ENCODE results near the gene HOXA11. TPM values are rescaled to one million over a fixed set of nuclear protein-coding genes. Genes with fewer than 3 reads are reported as not detected.

Gene HOXA11
- total RNA-seq, 6 donors from 2014 or later = not detected

DNA sequence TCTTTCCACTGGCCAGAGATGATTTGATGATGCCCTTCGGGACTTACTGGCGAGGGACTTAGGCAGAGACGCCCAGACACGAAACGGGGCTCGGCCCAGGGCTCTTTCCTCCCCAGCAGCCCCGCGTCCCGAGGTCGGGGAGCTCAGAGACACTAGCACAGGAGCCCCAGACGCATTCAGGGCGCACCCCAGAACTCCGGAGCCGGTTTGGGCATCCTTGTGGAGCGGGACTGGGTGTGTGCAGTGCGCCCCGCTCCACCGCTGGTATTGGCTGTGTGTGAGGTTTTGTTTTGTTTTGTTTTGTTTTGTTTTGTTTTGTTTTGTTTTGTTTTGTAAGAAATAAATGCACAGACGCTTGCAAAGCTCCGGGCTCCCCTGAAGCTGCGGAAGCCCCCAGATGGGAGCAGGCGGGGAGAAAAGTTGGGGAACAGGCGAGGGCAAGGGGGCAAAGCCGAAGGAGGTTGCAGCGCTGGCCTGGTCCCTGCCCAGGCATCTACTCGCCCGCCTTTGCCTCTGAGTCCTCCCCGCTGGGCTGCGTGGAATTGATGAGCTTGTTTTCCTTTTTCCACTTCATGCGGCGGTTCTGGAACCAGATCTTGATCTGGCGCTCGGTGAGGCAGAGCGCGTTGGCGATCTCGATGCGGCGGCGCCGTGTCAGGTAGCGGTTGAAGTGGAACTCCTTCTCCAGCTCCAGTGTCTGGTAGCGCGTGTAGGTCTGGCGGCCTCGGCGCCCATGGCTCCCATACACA lies 39.7 kb downstream of the HOXA11 start:
- DNase-seq = peak in 1 of 2 donors; percentile 85

DNA sequence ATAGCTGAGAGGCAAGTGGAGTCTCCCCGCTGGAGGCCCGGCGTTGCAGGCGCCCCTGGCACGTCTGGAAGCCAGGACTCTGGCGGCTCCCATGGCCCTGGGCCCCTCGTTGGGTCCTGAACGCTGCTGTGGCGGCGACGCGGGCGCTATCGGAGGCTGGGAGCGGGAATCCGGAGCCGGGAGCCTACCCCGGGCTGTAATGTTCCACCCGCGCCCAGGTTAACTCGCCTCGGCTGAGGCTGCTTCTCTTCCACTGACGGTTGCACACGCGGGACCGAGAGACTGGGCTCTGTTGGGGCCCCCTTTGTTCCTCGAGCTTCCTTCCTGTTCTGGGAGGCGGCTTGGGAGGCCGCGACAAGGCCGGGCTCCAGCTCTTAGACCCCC lies 40.3 kb downstream of the HOXA11 start:
- TF ChIP-seq, protein P1, sequence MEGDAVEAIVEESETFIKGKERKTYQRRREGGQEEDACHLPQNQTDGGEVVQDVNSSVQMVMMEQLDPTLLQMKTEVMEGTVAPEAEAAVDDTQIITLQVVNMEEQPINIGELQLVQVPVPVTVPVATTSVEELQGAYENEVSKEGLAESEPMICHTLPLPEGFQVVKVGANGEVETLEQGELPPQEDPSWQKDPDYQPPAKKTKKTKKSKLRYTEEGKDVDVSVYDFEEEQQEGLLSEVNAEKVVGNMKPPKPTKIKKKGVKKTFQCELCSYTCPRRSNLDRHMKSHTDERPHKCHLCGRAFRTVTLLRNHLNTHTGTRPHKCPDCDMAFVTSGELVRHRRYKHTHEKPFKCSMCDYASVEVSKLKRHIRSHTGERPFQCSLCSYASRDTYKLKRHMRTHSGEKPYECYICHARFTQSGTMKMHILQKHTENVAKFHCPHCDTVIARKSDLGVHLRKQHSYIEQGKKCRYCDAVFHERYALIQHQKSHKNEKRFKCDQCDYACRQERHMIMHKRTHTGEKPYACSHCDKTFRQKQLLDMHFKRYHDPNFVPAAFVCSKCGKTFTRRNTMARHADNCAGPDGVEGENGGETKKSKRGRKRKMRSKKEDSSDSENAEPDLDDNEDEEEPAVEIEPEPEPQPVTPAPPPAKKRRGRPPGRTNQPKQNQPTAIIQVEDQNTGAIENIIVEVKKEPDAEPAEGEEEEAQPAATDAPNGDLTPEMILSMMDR (IDR thresholded peaks at IDR 0.05) = no peak
- TF ChIP-seq POLR2AphosphoS5 (IDR thresholded peaks at IDR 0.05) (no peak), POLR2A (IDR thresholded peaks at IDR 0.05) (no peak), EP300 (IDR thresholded peaks at IDR 0.05) (no peak)
- ATAC-seq (ENCODE audit: low FRiP score in 2 of 2) (no peak), DNase-seq (peak in 1 of 2 donors; percentile 85)
- H3K27me3 ChIP-seq = peaks cover 0 to 29% (median 13%) of the 10 kb centered on the region in 4 donors
- no peaks in the 10 kb centered on the region for H3K9me3 ChIP-seq
- peak overlapping the region in 3 of 4 donors; percentile 49 to 74 (median 62) for H3K4me3 ChIP-seq
- H3K36me3 ChIP-seq = no peaks in the 10 kb centered on the region
- WGBS, 2 donors = 12 to 38% methylated on average over 9 to 31 of the region's 31 CpGs
- H3K4me1 ChIP-seq = peaks cover 10 to 32% (median 13%) of the 10 kb centered on the region in 4 donors
- peak overlapping the region; percentile 84 to 95 (median 88) for H3K27ac ChIP-seq

More for the DNA sequence above, 39.7 kb downstream of the HOXA11 start:
- Histone ChIP-seq H3K27ac (peak overlapping the region; percentile 84 to 95 (median 88)), H3K4me1 (peaks cover 11 to 37% (median 16%) of the 10 kb centered on the region in 4 donors), H3K27me3 (peaks cover 0 to 34% (median 13%) of the 10 kb centered on the region in 4 donors), H3K36me3 (no peaks in the 10 kb centered on the region), H3K9me3 (no peaks in the 10 kb centered on the region), H3K4me3 (peak overlapping the region in 3 of 4 donors; percentile 49 to 74 (median 62))
- no peak for ATAC-seq (ENCODE audit: low FRiP score in 2 of 2)
- WGBS, 2 donors = 40 to 53% methylated on average over 37 to 47 of the region's 47 CpGs
- no peak for TF ChIP-seq POLR2AphosphoS5 (IDR thresholded peaks at IDR 0.05)
- TF ChIP-seq EP300 (IDR thresholded peaks at IDR 0.05) = no peak
- TF ChIP-seq POLR2A (IDR thresholded peaks at IDR 0.05) = no peak
- TF ChIP-seq, protein P1 (IDR thresholded peaks at IDR 0.05) = no peak

GRCh38 chr7:27143950-27144780 lies 40.9 kb downstream of the HOXA11 start:
- H3K4me3 ChIP-seq = peak overlapping the region in 3 of 4 donors; percentile 49 to 74 (median 62)
- H3K27ac ChIP-seq = peak overlapping the region; percentile 84 to 95 (median 88)
- 29 to 41% methylated on average over 40 of the region's 40 CpGs for WGBS, 2 donors
- H3K9me3 ChIP-seq = no peaks in the 10 kb centered on the region
- ATAC-seq (ENCODE audit: low FRiP score in 2 of 2) (no peak), DNase-seq (no peak)
- TF ChIP-seq, protein P1 (IDR thresholded peaks at IDR 0.05) = peak in 1 of 6 experiments; percentile 70
- no peak for TF ChIP-seq EP300 (IDR thresholded peaks at IDR 0.05)
- no peaks in the 10 kb centered on the region for H3K36me3 ChIP-seq
- H3K27me3 ChIP-seq = peaks cover 0 to 28% (median 12%) of the 10 kb centered on the region in 4 donors
- peaks cover 10 to 32% (median 13%) of the 10 kb centered on the region in 4 donors for H3K4me1 ChIP-seq

DNA sequence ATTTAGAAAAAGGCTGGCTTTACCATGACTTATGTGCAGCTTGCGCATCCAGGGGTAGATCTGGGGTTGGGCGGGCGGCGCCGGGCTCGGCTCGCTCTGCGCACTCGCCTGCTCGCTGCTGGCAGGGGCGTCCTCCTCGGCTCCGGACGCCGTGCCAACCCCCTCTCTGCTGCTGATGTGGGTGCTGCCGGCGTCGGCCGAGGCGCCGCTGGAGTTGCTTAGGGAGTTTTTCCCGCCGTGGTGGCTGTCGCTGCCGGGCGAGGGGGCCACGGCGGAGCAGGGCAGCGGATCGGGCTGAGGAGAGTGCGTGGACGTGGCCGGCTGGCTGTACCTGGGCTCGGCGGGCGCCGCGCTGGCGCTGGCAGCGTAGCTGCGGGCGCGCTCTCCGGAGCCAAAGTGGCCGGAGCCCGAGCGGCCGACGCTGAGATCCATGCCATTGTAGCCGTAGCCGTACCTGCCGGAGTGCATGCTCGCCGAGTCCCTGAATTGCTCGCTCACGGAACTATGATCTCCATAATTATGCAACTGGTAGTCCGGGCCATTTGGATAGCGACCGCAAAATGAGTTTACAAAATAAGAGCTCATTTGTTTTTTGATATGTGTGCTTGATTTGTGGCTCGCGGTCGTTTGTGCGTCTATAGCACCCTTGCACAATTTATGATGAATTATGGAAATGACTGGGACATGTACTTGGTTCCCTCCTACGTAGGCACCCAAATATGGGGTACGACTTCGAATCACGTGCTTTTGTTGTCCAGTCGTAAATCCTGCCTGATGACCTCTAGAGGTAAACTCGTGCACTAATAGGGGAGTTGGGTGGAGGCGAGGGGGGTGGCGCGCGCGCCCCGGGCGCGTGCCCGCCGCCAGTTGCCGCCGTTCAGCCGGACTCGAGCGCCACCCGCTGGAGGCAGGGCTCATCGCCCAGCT lies 41.7 kb downstream of the HOXA11 start, which contains the start of gene HOXA5:
Gene HOXA5, minus strand, starts transcription at position 659 of the 927 bp plus-strand sequence. Its CDS starts 74 bp downstream, at position 585.
- Histone ChIP-seq H3K4me3 (peak within 1 kb of the TSS; percentile 47 to 74 (median 56)), H3K4me1 (peaks cover 9 to 32% (median 11%) of the 10 kb centered on the region in 4 donors), H3K9me3 (no peaks in the 10 kb centered on the region), H3K36me3 (no peaks in the 10 kb centered on the region), H3K27ac (peak within 1 kb of the TSS; percentile 94 to 98 (median 96)), H3K27me3 (peaks cover 0 to 22% (median 10%) of the 10 kb centered on the region in 4 donors)
- WGBS, 2 donors = 28 to 56% methylated on average over 53 to 61 of the region's 86 CpGs
- DNase-seq = peak; percentile 63 to 95
- TF ChIP-seq, protein P1 (IDR thresholded peaks at IDR 0.05) = peak in 5 of 6 experiments; percentile 76 to 92 (median 83)
- peak in 1 of 4 donors; percentile 26 for TF ChIP-seq EP300 (IDR thresholded peaks at IDR 0.05)
- TF ChIP-seq POLR2A (IDR thresholded peaks at IDR 0.05) = peak in 3 of 4 donors; percentile 47 to 85 (median 73)
- peak; percentile 84 to 87 for TF ChIP-seq POLR2AphosphoS5 (IDR thresholded peaks at IDR 0.05)
- peak; percentile 70 to 89 for ATAC-seq (ENCODE audit: low FRiP score in 2 of 2)
